ENCODE measurements around the gene CCDC30.
A peak's percentile ranks its signal among the peaks of the same experiment; 100 is the strongest.
"Not testable (repeated sequence)": the region's sequence is repeated elsewhere in the genome, so short reads cannot be mapped to it uniquely, and the experiment has no call there.

Gene CCDC30

DNA sequence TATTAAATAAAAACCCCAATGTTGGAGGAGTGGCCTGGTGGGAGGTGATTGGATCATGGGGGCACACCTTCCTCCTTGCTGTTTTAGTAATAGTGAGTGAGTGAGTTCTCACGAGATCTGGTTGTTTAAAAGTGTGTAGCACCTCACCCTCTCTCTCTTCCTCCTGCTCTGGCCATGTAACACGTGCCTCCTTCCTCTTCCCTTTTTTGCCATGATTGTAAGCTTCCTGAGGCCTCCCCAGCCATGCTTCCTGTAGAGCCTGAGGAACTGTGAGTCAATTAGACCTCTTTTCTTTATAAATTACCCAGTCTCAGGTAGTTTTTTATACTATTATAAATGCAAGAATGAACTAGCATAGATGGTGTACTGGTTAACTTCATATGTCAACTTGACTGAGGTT is 68.0 kb downstream of the CCDC30 start:
- no peak for DNase-seq

GRCh38 chr1:42533101-42533863 is 70.2 kb downstream of the CCDC30 start:
- DNase-seq: no peak

GRCh38 chr1:42541104-42541503 is 78.0 kb downstream of the CCDC30 start:
- DNase-seq: no peak

DNA sequence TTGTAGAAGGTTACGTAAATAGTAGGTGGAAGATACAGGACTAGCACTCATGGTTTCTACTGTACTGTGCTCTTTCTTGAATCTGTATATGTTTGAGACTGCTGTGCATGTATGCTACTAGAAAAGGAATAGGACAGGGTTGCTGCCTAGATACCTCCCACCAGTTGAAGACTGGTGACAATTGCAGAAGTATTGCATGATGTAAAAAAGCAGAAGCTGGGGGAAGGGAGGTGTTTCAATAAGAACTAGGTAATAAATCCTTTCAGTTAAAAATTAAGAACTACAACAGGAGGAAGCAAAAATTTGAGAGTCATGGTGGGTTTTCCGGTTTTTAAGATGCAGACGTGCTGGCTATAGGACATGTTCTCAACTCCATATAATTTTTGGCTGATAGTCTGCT is 88.1 kb downstream of the CCDC30 start:
- DNase-seq: no peak

GRCh38 chr1:42551590-42551989 is 88.5 kb downstream of the CCDC30 start:
- DNase-seq: no peak

- no peak for DNase-seq
These were observed 89.5 kb downstream of the CCDC30 start for GRCh38 chr1:42552636-42553035.

- DNase-seq: no peak
These were observed 94.3 kb downstream of the CCDC30 start for GRCh38 chr1:42557230-42557851.

DNA sequence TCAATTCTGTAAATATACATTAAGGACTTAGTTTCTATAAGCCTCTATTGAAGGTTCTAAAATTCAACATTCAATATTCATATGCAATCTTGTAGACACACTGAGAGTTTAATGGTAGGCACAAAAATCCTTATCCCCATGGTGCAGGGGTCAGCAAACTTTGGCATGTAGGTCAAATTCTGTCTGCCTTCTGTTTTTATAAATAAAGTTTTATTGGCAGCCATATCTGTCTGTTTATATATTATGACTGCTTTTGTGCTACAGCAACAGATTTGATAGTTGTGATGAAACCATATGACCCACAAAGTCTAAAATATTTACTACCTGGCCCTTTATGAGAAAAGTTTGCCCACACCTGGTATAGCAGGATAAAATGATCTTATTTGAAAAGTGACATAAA is 104.0 kb downstream of the CCDC30 start:
- DNase-seq: no peak

DNA sequence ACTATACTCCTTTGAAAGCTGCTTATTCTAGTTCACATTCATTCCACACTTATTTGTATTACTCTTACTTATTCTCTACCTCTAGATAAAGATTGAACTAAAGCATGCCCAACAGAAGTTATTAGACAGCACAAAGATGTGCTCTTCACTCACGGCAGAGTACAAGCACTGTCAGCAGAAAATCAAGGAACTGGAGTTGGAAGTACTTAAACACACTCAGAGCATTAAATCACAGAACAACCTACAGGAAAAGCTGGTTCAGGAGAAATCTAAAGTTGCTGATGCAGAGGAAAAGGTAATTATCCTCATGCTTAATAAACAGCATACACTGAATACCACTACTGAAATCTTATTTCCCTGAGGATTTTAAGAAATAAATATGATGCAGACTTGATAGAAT is 113.8 kb downstream of the CCDC30 start:
- no peak for DNase-seq

DNA sequence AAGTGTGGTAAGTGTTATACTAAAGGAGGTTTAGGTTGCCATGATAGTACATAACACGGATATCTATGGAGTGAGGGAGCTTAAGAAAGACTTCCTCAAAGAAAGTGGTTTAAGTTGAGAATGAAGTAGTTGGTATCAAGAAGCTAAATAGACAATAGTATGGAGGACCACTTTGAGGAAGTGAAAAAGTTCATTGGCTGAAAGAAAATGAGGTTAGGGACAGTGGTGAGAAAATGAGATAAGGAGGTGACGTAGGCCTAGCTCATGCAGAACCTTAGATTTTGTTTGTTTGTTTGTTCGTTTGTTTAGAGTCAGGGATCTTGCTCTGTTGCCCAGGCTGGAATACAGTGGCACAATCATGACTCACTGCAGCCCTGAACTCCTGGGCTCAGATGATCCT is 122.9 kb downstream of the CCDC30 start:
- no peak for DNase-seq

- no peak for DNase-seq
These were observed 124.7 kb downstream of the CCDC30 start for GRCh38 chr1:42587753-42588152.

- no peak for DNase-seq
These were observed 129.7 kb downstream of the CCDC30 start for GRCh38 chr1:42592811-42593210.

DNA sequence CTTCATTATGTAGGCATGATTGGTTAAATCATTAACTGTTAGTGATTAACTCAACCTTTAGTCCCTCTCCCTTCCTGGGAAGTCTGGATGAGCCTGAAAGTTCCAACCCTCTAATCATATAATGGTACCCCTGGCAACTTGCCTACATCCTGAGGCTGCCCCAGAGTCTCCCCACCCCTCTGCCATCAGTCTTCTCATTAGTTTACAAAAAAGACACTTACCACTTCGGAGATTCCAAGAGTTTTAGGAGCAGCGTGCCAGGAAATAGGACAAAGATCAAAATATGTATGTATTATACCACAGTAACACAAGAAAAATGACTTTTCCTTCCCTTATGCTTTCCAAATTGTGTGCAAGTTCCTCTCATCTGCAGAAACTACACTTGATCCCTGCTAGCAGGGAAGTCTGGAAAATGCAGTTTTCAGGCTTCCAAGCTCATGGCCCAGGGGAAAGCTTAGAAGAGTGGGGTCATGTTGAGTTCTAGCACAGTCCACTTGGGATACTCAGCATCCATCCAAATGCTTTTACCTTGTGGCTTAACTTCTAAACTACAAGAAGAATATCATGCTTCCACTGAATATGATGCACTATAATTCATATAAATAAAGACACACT is 130.5 kb downstream of the CCDC30 start:
- DNase-seq: no peak

GRCh38 chr1:42601472-42601871 is 138.4 kb downstream of the CCDC30 start:
- DNase-seq: no peak

- no peak for DNase-seq
These were observed 150.7 kb downstream of the CCDC30 start for GRCh38 chr1:42613803-42614131.

DNA sequence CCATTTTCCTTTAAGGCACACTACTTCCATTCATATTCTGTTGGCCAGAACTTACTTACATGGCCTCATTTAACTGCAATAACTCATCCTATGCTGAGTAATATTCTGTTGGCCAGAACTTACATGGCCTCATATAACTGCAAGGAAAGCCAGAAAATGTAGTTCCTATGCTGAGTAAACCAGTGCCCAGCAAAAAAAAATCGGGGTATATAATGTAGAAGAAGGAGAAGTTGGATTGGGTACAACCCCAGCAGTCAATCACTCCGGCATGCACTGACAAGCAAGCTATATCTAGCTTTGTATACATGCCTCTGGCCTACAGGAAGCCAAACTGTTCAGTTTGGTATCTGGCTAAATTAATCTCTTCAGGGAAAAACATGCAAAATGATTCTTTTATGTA is 155.8 kb downstream of the CCDC30 start:
- no peak for DNase-seq

- DNase-seq: no peak
These were observed 157.2 kb downstream of the CCDC30 start for GRCh38 chr1:42620307-42620706.

- DNase-seq: not testable (repeated sequence)
These were observed 158.1 kb downstream of the CCDC30 start for GRCh38 chr1:42621180-42621579.

DNA sequence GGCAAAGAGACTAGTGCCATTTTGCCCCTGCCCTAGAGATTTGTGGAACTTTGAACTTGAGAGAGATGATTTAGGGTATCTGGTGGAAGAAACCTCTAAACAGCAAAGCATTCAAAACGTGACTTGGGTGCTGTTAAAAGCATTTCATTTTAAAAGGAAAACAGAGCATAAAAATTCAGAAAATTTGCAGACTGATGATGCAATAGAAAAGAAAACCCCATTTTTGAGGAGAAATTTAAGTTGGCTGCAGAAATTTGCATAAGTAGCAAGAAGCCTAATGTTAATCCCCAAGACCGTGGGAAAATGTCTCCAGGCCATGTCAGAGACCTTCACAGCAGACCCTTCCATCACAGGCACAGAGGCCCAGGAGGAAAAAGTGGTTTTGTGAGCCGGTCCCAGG is 164.1 kb downstream of the CCDC30 start:
- not testable (repeated sequence) for DNase-seq

GRCh38 chr1:42639116-42639515 is 176.0 kb downstream of the CCDC30 start:
- DNase-seq: no peak

GRCh38 chr1:42646056-42646455 is 183.0 kb downstream of the CCDC30 start:
- no peak for DNase-seq

DNA sequence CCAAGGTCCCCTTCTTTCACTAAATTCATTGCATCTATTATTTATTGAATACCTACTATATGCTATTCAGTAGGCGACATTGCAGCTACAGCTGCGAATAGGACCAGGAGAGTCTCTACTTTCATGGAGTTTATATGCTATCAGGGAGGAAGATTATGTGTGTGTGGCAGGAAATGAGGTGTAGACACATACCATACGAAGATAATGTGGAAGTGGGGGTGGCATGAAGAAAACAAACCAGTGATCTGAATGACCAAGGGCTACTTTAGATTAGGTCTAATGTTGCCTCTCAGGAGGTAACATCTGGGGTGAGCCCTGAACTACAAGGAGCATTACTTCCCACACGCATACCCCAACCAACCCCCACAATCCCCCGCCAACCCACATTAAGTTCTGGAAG is 194.1 kb downstream of the CCDC30 start:
- DNase-seq: no peak

DNA sequence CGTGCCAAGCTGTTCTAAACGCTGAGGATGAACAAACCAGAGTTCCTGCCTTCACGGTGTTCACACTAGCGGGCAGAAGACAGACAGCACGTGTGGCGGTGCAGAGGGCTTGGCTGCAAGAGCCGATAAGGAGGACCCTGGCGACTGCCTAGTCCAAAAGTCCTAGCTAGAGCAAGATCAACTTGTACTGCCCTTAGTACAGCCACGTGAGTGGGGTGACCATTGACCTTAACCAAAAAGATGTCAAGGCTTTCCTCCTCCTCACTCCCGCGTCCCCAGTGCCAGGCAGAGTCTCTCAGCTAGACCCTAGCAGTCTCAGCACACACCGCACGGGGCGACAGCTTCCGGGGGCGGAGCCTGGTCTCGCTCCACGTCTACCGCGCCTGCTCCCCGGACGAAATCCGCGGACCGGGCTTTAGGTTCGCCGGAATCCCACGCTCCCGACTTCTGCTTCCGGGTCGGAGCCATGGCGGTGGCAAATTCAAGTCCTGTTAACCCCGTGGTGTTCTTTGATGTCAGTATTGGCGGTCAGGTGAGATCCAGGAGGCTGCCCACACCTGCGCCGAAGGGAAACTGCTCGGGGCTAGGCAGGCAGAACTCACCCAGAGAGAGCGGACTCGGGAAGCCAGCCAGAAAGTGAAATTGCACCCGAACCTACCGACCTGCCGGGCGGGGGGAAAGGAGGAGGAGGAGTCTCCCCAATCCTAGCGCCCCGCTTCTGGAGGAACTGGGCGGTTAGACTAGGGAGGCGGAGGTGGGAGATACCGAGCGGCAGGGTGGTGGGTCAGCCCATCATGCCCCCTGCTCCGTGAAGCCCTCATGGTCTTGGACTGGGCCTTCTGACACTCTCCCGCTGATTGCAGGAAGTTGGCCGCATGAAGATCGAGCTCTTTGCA is 195.1 kb downstream of the CCDC30 start, which contains the start of gene PPIH:
PPIH (plus strand) TSS at position 443 of the 896 bp plus-strand sequence; CDS start at position 467, 24 bp downstream.
- DNase-seq: peak; percentile 93

Data from activated CD4-positive, alpha-beta T cell treated with anti-CD3 and anti-CD28 coated beads, Interleukin-2, amount 50 U/mL, for 4 hours (primary cell).